GM21723 (cell line): Measurements from ENCODE around the gene SLC26A11.

ENCODE experiments used
- ATAC-seq: cut with Tn5 transposase; IDR thresholded peaks from one replicate; pipeline ENCODE4 v1.9.1; 2021; ENCODE audit warnings: mild to moderate bottlenecking, moderate library complexity; ENCODE audit not compliant: unreplicated experiment

The SLC26A11 gene

DNA sequence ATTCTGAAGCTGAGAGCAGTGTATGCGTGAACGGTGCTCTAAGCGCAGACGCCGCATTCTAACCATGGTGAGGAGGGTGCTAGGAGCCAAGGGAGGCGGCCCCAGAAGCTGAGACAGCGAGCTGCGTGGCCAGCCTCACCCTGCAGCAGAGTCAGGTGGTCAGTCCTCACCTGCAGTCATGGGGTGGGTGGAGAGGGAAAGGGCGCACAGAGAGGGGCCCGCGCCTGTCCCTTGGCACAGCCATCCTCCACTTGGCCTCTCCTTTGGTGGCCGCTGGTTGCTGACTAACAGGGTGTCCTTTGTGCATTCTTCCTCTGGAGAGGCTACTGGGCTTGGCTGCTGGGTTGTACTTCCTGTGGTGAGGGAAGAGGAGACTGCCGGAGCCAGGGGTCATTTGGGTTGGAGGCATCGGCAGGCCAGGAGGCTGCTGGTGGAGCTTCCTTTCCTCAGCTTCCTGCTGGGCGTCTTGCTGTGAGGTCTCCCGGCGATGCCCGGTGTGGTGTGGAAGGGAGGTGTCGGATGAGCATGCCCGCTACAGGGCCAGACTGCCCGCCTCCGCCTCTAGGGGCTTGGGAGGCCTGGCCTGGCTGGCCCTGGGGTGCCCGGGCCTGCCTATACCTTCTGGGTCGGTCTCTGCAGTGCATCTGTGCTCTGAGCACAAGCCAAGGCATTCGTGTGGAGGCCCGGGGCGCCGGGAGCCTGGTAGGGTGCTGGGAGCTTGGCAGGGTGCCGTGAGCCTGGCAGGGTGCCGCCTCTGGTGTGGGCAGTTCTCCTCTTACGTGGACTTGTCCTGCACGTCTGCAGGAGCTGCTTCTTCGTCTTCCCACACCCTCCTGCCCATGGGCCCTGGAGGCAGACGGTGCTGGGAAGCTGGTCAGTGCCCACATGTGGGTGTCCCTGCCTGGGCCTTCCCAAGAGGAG, 57.8 kb downstream of the SLC26A11 start:
- ATAC-seq: no peak

DNA sequence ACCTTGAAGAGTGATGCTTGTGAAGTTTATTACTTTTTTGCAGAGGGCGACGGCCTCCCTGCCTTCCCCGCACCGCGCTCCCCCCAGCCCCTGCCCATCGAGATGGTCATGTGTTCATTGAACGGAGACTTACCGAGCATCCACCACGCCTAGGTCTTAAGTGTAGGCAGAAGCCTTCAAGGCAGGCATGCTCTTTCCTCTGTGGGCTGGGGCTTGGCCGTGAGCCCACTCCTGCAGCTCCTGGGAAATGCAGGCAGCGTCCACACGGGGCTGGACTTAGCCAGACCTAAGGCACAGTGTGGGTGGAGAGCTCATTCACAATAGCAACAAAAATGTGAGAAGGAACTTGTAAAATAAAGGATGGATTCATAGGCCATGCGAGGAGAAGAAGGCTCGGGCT, 59.7 kb downstream of the SLC26A11 start:
- no peak for ATAC-seq

DNA sequence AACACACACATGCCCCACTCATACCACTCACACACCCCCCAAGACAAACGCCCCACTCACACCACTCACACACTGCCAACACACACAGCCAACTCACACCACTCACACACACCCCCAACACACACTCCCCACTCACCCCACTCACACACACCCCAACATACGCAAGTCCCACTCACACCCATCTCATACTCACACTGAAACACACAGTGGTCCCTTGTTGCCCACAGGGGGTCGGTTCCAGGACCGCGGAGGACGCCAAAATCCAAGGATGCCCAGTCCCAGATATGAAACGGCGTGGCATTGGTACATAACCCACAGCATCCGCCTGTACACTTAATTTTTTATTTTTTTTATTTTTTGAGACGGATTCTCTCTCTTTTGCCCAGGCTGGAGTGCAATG, 61.3 kb downstream of the SLC26A11 start:
- no peak for ATAC-seq

DNA sequence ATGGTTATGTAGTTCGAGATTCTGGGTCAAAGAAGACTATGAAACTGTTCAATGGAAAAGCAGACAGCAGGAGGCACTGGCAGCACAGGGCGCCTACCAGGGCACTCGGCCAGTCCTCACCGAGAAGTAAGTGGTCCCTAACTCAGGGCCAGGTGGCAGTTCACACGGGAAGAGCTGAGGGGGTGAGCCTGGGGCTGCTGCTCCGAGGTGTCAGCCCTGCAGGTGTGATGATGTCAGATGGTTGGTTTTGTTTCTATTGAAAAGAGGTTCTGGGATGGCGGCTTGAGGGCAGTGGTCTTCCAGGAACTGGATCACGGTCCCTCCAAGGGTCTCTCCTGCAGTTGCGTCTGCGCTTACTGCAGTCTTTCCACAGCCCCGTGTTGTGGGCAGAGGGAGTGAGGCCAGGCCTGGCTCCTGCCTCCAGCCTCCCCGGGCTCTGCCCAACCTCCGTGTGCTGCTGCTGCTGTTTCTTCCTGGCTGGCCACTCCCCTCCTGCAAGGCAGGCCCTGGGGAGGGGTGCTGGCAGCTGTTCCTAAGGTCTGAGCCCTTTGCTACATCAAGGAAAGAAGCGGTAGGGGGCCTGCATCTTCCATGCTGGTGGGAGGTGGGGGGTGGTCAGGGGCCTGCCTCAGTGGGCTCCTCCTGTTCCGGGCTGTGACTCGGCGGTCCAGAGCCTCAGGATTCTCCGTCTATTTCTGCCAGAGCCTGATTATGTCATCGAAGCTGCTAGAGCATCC, 63.1 kb downstream of the SLC26A11 start:
- no peak for ATAC-seq

DNA sequence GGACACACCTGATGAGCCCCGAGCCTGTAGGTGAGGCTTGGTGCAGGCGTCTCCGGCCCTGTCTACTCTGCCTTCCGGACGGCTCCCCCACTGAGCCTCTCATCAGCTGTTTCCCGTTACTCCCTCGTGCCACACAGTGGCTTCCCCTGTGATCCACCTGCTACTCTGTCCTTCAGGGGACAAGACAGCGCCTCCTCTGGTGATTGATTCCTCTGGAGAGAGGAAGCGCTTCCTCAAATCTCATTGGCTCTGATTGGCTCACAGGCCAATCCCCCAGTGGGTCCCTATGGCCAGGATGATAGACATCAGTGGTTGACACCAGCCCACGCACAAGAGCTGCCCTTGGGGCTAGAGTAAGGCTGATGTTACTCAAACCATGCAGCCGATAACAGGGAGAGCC, 64.4 kb downstream of the SLC26A11 start:
- ATAC-seq: no peak

DNA sequence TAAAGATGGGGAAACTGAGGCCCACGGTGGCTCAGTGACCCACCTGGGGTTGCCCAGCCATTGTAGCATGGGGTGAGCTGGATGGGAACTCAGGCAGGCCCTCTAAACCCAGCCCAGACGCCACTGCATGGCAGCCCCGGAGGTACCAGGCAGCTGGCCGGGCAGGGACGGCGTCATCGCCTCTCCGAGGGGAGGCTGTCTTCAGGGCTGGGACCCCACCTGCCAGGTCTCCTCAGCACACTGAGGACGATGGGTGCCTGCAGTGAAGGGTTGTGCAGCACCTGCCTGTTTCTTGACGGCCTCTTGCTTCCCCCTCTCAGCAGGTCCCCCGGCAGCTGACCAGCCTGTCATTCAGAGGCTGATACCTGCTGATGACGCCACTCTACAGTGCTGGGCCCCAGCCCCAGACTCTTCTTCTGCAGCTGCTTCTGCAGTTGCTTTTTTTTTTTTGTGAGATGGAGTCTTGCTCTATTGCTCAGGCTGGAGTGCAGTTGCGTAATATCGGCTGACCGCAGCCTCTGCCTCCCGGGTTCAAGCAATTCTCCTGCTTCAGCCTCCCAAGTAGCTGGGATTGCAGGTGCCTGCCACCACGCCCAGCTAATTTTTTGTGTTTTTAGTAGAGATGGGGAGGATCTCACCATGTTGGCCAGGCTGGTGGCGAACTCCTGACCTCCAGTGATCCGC, 65.2 kb downstream of the SLC26A11 start:
- no peak for ATAC-seq

DNA sequence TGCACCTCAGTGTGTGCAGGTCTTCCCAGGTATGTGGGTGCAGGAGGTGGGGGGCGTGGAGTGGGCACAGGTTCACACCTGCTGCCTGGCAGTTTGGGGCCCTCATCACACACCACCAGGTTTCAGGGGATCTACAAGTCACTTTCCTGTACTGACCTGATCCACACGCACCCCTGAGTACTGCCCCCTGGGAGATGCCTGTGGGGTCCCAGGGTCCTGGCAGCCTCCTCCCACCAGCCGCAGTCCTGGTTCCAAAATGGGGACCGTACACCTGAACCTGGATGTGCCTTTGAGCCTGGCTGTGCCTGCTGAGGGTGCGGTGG, 66.4 kb downstream of the SLC26A11 start:
- no peak for ATAC-seq

DNA sequence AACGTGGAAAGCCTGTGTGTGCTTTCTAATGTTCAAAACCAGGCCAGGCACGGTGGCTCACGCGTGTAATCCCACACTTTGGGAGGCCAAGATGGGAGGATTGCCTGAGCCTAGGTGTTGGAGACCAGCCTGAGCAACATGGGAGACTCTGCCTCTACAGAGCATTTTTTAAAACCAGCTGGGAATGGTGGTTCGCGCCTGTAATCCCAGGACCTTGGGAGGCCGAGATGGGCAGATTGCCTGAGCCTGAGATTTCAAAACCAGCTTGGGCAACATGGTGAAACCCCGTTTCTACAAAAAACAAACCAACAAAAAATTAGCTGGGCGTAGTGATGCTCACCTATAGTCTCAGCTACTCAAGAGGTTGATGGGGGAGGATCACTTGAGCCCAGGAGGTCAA, 66.8 kb downstream of the SLC26A11 start:
- no peak for ATAC-seq

DNA sequence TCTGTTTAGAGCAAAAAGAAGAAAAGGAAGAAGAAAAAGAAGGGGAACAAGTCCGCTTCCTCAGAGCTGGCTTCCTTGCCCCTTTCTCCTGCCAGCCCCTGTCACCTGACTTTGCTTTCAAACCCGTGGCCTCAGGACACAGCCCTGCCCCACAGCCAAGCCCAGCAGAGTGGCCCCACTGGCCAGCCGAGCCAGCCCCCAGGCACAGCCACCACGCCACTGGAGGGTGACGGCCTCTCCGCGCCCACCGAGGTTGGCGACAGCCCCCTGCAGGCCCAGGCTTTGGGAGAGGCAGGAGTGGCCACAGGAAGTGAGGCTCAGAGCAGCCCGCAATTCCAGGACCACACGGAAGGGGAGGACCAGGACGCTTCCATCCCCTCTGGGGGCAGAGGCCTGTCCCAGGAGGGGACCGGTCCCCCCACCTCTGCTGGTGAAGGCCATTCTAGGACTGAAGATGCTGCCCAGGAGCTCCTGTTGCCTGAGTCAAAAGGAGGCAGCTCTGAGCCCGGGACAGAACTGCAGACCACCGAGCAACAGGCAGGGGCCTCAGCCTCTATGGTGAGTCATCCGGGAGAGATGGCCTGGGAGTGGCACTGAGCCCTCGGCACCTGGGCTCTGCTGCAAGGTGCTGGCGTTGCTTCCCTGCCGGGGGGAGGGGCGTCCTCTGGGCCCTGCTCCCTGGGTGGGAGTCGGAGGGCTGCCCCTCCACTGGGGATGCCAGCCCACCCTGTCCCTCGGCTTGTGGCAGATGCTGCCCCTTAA, 67.8 kb downstream of the SLC26A11 start:
- no peak for ATAC-seq

DNA sequence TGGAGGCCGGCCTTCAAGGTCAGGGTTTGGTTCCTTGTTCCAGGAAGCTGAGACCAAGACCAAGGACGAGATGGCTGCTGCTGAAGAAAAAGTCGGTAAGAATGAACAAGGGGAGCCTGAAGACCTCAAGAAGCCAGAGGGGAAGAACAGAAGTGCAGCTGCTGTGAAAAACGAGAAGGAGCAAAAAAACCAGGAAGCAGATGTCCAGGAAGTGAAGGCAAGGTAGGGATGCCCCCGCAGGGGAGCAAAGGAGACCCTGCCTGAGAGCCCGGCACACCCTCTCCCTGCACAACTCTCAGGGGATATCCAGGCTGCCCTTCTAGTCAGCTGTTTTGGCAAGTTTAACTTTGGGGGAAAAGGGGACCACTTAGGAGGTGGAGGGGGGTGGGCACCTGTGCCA, 69.4 kb downstream of the SLC26A11 start:
- ATAC-seq: no peak

DNA sequence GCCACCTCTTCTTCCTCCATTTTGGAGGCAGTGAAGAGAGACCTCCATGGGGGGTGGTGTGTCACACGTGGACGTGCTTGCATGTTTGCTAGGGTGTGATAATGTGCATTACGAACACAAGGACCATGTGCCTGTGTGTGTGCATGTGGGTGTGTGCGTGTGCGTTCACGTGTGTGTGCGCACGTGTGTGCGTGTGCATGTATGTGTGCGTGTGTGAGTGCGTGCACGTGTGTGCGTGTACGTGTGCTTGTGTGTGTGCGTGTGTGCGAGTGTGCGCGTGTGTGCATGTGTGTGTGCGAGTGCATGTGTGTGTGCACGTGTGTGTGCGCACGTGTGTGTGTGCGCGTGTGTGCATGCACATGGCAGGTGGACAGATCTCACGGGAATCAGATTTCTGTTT, 69.9 kb downstream of the SLC26A11 start:
- no peak for ATAC-seq

DNA sequence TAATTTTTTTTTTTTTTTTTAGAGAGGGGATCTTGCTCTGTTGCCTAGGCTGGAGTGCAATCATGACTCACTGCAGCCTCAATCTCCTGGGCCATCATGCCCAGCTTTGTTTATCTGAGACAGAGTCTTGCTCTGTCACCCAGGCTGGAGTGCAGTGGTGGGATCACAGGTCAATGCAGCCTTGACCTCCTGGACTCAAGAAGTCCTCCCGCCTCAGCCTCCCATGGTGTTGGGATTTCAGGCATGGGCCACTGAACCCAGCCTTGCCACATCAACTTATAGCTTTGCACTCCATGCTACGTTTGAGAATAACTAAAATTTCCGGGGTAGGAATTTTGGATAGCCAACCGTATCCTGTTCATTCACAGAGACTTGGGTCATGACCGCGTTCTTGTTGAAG, 71.0 kb downstream of the SLC26A11 start:
- no peak for ATAC-seq

DNA sequence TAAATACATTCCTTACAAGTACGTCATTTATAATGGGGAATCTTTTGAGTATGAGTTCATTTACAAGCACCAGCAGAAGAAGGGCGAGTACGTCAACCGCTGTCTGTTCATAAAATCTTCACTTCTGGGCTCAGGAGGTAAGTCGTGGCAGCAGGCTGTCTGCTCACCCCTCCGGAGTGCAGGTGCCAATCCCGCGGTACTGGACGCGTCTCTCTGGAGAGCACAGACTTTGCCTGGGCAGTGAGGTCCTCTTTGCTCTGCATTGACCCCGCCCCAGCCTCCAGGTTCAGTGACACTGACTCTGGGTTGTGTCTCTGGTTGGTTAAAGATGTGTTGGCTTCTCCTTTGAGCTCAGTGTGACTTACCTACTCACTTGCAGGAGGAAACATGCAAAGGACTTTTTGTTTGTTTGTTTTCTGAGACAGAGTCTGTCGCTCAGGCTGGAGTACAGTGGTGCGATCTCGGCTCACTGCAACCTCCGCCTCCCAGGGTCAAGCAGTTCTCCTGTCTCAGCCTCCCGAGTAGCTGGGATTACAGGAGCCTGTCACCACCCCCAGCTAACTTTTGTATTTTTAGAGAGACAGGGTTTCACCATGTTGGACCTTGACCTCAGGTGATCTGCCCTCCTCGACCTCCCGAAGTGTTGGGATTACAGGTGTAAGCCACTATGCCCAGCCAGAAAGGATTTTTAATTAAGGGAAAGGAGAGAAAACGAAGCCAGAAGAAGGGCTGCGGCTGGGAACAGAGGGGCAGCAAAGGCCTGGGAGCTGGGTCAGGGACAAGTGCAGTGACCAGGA, 71.7 kb downstream of the SLC26A11 start:
- ATAC-seq: no peak

DNA sequence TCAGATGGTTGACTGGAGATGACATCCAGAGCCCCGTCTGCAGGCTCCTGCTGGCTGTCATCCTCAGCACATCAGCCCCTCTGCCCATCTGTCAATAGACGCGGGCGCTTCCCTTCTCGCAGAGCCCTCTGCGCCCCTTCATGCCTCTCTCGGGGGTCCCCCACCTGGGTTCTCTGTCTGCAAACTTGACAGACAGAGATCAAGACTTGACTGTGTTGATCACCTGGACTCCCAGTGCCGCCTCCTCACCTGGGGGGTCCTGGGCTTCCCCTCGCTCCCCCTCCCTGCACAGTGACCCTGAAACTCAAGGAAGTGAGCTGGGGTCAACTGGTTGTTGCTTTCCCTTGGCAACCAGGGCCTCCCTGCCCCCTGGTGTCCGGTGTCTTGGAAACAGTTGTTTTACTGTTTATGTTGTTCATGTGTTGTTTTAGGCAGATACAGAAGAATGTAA, 72.3 kb downstream of the SLC26A11 start:
- no peak for ATAC-seq

DNA sequence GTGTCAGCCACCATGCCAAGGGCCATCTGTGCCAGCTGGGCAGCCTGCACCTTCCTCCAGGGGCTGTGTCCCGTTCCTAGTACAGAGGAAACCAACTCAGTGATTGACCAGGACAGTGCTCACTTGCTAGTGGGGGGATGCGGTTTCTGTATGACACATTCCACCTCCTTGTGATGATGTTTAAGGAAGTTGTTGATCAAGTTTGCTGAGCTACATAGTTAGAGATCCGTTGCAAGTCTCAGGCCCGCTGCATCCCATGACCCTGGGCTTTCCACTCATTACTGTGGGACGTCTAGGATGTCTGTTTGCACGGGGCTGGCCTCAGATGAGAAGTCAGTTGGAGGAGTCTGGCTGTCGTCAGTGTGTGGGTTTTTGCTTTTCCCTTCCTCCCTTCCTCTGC, 74.0 kb downstream of the SLC26A11 start:
- ATAC-seq: no peak

DNA sequence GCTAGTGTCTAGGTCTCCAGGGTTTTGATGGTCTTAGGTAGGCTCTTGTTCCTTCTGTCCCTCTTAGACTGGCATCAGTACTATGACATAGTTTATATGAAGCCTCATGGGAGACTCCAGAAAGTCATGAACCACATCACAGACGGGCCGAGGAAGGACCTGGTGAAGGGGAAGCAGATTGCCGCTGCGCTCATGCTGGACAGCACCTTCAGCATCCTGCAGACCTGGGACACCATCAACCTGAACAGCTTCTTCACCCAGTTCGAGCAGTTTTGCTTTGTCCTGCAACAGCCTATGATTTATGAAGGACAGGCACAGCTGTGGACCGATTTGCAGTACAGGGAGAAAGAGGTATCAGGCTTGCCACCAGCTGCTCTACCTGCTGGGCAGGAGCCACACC, 74.4 kb downstream of the SLC26A11 start:
- no peak for ATAC-seq

DNA sequence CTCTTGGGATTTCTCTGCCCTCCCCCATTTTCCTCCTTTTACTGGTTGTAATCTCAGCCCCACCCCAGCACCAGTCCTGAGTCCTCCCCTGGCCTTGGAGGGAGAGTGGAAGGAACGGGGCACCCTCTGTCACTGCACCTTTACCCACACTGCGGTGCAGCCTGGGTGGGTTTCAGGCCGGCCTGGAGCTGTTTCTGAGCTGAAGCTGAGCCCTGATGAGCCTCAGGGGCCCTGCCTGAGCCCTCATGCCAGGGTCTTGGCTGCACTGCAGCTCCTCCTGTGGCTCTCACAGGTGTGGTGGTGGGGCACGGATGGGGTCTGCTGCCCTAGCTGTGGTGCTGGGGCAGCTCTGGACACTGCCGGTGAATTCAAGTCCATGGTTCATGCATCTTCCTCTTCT, 74.9 kb downstream of the SLC26A11 start:
- ATAC-seq: no peak

DNA sequence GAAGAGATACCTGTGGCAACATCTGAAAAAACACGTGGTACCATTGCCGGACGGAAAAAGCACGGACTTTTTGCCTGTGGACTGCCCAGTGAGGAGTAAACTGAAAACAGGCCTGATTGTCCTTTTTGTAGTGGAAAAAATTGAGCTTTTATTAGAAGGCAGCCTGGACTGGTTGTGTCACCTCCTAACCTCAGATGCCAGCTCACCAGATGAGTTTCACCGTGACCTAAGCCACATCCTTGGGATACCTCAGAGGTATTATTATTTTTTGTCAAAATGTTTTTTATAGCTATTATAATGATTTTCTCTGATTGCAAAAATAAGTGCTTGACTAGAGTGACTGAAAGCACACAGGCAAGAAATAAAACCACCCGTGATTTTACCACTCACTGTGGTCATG, 75.3 kb downstream of the SLC26A11 start:
- ATAC-seq: no peak

DNA sequence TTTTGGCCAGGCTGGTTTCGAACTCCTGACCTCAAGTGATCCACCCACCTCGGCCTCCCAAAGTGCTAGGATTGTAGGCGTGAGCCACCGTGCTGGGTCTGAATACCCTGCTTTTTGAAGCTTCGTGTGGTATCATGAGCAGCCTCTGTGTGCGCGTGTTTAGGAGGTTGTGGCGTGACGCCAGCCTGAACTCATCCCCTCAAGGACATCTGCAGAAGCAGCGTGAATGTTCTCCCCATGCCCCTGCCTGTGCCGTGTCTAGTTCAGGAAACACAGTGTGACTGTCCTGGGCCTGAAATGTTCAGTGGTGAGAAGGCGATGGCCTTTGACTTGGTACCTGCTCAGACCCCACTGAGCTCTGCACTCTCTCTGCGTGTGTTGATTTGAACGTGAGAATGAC, 76.0 kb downstream of the SLC26A11 start:
- ATAC-seq: no peak

DNA sequence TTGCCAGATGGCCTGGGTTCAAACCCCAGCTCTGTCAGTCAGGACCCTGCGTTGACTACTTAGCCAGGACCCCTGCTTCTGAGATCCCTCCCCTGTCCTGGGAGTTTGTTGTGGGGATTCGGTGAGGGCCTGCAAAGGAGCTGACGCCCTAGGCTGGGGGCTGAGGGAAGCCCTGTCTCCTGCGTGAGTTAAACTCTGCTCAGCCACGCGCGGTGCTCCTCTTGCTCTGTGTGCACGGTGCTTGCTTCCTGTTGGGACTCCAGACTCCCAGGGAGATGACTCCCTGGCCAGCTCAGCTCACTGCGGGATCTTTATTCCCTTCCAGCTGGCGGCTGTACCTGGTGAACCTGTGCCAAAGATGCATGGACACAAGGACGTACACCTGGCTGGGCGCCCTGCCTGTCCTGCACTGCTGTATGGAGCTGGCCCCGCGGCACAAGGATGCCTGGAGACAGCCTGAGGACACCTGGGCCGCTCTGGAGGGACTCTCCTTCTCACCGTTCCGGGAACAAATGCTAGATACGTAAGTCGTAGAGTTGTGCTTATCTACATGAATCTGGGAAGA, 77.9 kb downstream of the SLC26A11 start:
- no peak for ATAC-seq
